GM19240 (cell line): ENCODE measurements around the gene DPT.

ENCODE experiments used
- DNase-seq: peaks from one replicate; pipeline ENCODE4 v3.0.0; 2011; ENCODE audit warnings: low spot score; ENCODE audit not compliant: insufficient read length

DPT gene

GRCh38 chr1:168700575-168701268 lies 28.3 kb downstream of the DPT start:
- no peak for DNase-seq

DNA sequence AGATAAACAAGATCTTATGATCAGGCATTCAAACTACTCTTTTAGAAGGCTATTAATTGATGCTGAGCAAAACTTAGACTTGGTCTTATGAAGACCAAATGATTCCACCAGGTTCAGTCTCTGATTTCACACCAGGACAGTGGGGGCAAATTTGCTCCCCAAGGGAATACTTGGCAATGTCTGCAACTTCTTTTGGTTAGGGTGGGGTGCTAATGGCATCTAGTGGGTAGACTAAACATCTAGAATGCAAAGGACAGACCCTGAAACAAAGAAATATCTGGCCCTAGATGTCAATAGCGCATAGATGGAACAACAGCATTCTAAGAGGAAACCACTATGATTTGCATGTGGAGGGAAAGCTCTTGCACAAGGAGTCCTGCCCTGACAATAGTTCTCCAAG lies 30.6 kb downstream of the DPT start:
- no peak for DNase-seq

DNA sequence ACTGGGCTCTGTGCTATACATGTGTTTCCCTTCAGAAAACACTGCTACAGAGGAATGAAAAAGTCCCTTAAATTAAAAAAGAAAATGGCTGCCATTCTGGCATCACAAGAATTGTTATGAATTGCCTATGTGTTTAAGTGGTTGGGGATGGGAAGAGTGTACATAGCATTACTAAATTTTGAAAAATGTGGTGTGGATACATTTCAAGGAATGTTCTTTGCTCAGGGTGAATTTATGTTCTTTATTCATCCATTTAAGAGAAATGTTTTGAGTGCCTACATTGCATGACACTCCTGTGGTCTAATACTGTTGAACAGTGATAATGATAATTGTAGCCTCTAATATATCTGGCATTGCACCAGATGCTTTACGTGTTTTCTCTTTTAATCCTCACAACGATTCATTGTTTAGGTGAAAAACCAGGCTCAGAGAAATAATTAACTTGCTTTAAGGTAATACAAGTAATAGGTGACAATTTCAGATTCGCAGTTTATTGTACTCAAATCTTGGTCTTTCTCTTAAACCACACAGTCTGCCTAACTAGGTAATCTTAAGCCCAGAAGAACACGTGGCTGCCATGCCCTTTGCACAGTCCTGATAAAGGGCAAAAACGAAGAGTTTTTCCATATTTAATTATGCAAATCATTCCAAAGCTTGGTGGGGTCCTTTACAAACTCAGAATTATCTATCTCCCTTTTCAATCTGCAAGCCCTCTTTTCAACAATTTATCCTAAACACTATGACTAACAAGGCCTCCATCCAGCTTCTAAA lies 31.5 kb downstream of the DPT start:
- no peak for DNase-seq

DNA sequence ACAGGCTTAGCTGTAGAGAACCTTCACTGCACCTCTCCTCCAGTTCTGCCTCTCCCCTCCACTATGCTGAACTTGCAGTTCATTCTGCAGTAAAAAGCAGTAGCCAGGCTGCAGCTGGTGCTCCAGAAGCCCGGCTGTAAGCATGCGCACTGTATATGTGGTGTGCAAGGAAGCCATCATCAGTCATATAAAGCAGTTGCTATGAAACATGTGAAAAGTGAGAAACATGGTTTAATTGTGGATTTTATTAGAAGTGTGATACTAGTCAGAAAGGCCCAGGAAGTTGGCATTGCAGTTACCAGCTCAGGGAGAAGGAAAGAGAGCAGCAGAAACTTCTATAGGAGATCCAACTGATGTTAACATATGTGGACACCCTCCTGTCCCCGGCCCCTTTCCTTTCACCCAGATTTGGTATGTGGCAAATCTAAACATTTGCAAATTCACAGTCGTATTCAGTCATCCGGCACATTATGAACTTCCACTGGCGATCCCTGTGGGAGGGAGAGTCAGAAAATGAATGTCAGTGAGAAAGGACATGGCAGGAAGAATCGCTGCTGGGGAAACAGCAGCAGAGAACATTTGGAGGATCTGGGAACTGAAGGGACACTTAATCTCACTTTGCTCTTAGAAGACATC lies 32.8 kb downstream of the DPT start:
- DNase-seq: no peak

DNA sequence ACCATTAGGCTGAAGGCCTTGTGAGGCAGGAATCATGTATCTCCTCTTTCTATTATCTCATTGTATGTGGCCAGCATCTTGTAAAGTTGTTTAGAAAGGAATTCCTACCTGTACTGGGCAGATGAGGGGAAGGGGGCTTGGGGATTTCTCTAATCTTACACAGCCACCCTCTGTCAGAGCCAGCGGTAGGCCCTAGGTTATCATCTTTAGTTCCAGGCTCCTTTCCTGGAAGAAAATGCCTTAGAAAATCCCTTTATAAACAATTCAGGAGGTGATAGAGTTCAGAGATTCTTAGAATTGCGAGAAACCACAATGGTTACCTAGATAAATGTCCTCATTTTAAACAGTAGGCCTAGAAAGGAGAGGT lies 35.2 kb downstream of the DPT start:
- DNase-seq: no peak

DNA sequence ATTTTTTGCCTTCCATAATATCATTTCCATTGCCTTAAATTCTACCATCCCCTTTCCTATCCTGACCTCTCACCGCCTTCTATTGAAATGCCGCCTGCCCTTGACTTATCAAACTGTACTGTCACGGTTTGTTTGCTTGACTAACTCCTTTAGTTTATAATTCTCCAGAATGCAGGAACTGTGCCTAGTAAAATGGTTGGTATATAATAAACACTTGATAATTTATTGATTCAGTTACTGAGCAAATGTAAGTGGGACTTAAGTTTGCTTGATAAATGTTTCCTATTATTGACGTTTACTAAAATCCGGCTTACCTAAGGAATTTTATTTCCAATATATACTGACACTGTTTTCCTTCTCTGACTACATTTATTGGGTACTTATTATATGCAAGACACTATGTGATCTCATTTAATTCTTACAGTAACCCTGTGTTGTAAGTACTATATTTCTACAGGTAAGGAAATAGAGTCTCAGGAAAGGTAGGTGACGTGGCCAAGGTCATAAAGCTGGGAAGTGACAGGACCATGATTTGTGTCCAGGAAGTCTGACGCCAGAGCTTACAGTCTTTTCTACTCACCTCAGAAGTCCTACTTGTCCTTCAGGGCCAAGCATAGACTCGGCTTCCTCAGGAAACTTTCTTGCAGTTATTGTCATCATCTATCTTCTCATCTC lies 35.7 kb downstream of the DPT start:
- DNase-seq: no peak

DNA sequence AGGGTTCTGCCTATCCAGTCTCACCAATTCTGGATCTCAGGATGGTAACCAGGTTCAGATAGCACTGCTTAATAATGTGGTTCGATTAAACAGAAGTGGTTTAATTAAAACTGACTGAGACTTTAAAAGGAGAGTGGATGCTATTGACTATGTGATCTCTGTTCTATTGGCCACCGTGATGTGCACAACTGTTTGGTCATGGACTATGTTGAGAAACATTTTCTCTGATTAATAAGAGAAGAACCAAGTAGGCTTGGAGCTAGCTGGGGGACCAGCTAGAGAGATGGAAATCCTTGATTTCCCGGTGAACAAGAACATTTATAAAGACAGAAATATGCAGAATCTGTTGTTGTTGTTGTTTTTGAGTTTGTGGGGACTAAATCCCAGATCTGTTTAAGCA lies 36.5 kb downstream of the DPT start:
- no peak for DNase-seq

DNA sequence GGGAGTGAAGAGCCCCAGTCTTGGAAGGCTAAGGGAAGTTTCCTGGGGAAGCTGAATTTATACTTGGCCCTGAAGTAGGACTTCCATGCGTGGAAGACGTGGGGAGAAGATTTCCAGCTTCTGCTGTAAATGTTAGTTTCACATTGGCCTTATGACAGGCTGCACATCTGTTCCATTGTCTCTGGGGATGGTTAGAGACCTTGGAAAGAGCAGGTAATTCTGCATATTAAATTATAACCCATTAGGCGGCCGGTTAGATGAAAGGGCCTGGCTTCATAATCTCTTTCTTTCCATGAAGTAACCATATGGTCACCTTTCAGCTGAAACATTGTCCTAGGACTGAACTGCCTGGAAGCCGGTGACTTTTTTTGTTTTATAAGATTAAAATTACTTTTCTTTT lies 37.5 kb downstream of the DPT start:
- DNase-seq: no peak

GRCh38 chr1:168689726-168690602 lies 39.0 kb downstream of the DPT start:
- DNase-seq: no peak

DNA sequence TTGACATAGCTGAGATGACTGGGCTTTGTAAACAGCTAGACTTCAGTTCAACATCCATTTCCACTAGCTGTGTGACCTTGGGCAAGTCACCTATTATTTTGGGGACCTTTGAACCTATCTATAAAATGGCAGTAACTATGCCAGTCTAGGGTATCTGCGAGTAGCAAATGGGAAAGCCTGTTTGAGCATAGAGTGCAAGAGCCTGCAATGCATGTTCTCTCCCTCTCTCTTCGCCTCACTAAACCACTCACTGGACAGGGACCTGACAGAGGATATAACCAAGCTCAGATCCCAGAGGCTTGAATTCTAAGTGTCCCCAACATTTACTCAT lies 39.7 kb downstream of the DPT start:
- no peak for DNase-seq

- DNase-seq: no peak
These were observed 40.2 kb downstream of the DPT start for GRCh38 chr1:168688644-168689326.

GRCh38 chr1:168687816-168688215 lies 41.2 kb downstream of the DPT start:
- DNase-seq: no peak

GRCh38 chr1:168686666-168687065 lies 42.3 kb downstream of the DPT start:
- no peak for DNase-seq

DNA sequence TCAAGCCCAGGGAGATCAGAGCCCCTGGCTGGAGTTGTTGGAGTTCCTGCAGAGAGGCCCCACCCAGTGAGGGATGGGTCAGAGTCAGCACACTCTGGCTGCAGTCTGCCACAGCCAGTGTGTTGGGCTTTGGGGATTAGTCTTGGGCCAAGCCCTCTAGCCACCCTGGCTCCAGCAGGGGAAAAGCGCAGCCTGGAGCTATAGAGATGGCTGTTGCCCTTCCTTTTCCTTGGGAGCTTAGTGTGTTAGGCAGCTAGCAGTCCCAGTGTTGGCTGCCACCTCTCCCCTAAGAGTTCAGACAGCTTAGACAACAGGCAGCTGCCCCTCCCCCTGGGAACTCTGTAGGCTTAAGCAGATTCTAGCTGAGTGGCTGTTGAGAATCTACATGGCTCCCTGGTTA lies 45.1 kb downstream of the DPT start:
- DNase-seq: no peak

DNA sequence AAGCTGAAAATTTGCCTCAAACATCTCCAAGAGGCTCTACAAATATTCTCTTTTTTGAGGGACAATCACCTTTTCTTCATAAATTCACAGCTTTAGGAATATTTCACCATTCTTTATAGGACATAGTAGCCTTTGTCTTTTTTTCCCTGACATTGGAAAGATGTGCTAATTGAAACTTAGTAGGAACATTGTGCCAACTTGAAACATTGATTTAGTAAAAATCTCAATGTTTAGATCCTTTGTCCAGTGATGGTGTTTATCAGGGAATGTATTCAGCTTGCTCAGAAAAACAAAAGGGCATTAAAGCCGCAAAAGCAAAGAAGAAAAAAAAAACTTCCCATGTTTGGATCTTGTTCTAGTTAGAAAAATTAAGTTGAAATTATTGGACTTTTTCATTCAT lies 52.1 kb downstream of the DPT start:
- no peak for DNase-seq

- DNase-seq: no peak
These were observed 52.8 kb downstream of the DPT start for GRCh38 chr1:168676029-168676812.

DNA sequence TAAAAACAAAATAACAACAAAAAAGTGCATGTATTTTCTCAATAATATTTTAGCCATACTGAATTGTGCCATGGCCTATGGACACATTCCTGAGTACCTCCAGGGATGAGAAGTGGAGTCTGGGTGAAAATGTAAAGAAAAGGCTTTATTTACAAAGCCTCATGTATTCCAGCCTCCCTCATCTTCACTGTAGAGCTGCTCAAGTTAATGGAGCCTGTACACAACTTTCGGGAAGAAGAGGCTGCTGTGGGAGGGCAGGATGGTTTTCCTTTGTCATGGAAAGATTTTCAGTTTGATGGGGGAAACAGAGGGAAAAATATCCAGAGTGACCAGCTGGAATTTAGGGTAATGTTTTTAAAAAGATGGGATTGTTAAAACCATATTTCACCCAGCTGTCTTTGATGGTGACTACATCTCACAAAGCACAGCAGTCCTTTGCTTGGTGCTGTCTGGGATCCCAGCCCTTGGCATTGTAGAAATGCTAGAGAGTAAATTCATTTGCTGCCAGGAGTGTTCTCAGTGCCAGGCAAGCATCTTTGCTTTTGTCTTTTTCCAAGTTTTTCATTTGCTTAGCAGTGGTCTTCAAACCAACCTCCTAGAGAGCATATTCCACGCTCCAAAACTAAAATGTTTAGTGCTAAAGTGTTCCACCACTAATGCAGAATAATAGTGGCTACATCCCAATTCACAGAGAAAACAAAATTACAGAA lies 54.9 kb downstream of the DPT start:
- DNase-seq: no peak

DNA sequence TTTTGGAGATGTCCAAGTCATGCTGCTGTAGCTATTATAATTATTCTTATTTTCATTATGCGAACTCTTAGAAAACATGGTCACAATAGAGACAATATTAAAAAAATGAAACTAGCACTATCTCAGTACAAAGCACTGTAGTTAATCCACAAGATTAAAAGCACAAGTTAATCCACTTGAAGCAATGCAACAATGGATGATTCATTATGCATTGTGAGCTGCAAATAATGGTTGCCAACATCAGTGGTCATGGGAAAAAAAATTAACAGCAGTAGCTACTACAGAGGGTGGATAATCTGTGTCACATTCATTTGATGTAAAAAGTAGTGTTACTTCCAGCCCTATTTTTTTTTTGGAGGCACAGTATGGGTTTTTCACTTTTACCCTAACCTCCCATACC lies 56.7 kb downstream of the DPT start:
- DNase-seq: no peak

DNA sequence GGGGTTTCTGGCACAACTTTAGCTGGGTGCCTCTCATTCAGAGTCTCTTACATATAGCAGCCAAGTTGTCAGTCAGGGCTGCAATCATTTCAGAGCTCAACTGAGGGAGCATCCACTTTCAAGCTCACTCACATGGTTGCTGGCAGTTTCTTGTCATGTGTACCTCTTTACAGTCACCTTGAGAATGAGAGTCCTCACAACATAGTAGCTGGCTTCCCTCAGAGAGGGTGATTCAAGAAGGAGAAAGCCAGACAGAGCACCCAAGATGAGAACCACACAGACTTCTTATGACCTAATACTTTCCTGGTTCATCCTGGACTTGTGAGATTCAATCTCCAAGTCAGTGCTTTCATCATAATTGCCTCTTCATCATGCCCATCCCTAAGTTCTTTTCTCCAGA lies 57.2 kb downstream of the DPT start:
- DNase-seq: no peak
